ENCODE measurements around the gene SLC26A5.

DNA sequence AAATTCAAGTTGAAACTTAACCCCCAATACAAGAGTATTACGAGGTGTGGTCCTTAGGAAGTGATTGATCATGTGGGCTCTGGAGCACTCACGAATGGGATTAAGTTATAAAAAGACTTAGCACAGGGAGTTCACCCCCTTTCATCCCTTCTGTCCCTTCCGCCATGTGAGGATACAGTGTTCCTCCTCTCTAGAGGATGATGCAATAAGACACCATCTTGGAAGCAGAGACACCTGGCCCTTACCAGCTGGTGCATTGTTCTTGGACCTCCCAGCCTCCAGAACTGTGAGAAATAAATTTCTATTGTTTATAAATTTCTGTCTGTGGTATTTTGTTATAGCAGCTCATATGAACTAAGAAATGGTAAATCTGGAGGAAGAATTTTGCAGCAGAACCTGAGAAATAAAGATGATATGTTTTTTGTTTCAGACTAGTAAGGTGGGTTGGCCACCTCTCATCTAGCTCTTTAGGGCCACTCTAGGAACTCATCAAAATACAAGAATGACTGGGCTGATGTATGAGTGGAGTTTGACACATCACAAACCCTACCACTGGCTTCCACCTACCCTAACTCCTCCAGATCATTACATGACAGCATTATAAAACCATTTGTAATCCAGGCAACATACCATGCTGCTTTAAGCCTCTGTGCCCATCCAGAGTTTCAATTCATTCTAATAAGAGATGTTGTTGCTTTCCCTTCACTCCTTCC is 22.4 kb downstream of the SLC26A5 start:
- TF ChIP-seq, protein P1, sequence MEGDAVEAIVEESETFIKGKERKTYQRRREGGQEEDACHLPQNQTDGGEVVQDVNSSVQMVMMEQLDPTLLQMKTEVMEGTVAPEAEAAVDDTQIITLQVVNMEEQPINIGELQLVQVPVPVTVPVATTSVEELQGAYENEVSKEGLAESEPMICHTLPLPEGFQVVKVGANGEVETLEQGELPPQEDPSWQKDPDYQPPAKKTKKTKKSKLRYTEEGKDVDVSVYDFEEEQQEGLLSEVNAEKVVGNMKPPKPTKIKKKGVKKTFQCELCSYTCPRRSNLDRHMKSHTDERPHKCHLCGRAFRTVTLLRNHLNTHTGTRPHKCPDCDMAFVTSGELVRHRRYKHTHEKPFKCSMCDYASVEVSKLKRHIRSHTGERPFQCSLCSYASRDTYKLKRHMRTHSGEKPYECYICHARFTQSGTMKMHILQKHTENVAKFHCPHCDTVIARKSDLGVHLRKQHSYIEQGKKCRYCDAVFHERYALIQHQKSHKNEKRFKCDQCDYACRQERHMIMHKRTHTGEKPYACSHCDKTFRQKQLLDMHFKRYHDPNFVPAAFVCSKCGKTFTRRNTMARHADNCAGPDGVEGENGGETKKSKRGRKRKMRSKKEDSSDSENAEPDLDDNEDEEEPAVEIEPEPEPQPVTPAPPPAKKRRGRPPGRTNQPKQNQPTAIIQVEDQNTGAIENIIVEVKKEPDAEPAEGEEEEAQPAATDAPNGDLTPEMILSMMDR (IDR thresholded peaks at IDR 0.05), result no peak
- TF ChIP-seq POLR2AphosphoS5 (IDR thresholded peaks at IDR 0.05), result no peak
- TF ChIP-seq EP300 (IDR thresholded peaks at IDR 0.05), result no peak
- no peak for TF ChIP-seq POLR2A (IDR thresholded peaks at IDR 0.05)

All from sigmoid colon (tissue), 4 donors.